T-helper 1 cell treated with Interleukin-12 subunit alpha and Interleukin-12 subunit beta and Interleukin-4 antibody, amounts not matched to agents 30 ng/mL and 1 ng/mL, for 36 hours (primary cell): ENCODE data around the gene KMT2A. TPM values are rescaled to one million over a fixed set of nuclear protein-coding genes. Genes with fewer than 3 reads are reported as not detected.
"Not testable (repeated sequence)": the region's sequence is repeated elsewhere in the genome, so short reads cannot be mapped to it uniquely, and the experiment has no call there.

Experiments used
- intact Hi-C: fragments of 100-400 bp; cut with micrococcal nuclease; formaldehyde crosslinking; loops from one replicate; pipeline ENCODE4 v1.15.1; 2024
- total RNA-seq: library from RNA; stranded (reverse); gene quantifications from 2 replicates; pipeline ENCODE4 v1.2.3, GENCODE V29; 2022

Gene KMT2A
- 148 and 158 TPM in 2 replicates for total RNA-seq

DNA sequence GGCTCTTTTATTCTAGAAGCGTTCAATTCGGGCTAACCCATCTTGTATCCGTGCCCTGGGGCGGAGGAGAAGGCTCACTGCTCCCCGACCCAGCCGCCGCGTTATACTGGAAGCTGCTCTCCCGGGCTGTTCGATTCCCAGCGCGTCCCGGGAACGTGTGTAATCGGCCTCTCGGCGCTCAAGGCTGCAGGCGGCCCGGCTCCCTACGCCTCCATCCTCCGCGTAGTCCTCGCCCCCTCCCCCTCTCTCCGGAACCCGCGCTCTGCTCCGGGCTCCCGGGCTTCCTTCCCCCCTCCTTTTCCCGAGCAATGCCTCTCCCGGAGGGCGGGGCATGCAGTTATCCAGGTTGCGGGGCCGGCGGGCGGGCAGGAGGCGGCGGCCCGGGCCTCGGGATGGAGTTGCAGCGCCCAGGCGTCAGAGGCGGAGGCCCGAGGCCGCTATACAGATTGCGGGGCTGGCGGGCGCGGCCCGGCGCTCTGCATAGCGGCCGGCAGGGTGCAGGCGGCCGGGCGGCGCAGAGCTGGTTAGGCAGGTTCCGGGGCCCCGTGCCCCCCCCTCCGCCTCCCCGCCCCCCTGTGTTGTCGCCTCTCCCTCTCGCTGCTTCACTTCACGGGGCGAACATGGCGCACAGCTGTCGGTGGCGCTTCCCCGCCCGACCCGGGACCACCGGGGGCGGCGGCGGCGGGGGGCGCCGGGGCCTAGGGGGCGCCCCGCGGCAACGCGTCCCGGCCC, at the start of gene KMT2A:
KMT2A (plus strand) TSS at position 600 of the 732 bp plus-strand sequence; CDS start at position 621, 21 bp downstream.
- intact Hi-C loops: loop anchor here (1.0 to 10.0 kb wide), 14 partner anchors 7 to 829 kb away; partner anchors contain the start of genes ATP5MG, BCL9L, CBL and CD3E

DNA sequence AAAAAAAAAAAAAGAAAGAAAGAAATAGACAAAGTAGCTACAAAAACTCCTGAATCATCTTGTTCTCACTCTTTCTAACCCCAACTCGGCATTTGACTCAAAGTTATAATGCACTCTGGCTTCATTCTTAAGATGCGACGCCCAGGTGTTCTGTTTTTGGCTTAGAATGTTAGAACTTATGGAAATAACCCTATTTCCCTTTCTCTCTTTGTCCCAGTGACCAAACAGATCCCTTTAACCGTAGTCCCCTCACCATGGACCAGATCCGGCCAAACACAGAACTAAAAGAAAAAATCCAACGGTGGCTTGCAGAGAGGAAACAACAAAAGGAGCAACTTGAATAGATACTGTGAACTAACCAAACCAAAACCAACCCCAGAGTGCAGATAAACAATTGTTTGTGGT, 40.2 kb upstream of the KMT2A start:
- intact Hi-C loops: loop anchor here (1.0 to 10.0 kb wide), 5 partner anchors 52 to 579 kb away; no protein-coding TSS in a partner anchor

DNA sequence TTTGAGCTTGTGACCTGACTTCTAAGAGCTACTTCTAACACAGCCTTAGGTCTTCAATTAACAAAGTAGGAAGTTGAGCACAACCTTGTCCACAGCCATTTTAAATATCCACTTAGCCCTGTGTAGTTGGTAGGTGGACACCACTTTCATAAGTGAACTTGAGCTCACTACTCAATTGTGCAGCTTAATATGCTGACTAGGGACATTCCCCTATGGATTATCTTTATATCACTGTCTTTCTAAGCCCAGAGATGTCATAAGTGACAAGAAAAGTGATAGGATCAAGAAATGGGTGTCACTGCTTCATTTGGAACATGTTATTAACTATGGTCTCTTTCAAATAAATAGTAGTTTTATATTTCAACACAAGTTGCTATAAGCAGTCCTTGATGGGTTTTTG, 38.8 kb upstream of the KMT2A start:
- intact Hi-C loops: loop anchor here (2.0 to 10.0 kb wide), 3 partner anchors 157 to 580 kb away; no protein-coding TSS in a partner anchor

DNA sequence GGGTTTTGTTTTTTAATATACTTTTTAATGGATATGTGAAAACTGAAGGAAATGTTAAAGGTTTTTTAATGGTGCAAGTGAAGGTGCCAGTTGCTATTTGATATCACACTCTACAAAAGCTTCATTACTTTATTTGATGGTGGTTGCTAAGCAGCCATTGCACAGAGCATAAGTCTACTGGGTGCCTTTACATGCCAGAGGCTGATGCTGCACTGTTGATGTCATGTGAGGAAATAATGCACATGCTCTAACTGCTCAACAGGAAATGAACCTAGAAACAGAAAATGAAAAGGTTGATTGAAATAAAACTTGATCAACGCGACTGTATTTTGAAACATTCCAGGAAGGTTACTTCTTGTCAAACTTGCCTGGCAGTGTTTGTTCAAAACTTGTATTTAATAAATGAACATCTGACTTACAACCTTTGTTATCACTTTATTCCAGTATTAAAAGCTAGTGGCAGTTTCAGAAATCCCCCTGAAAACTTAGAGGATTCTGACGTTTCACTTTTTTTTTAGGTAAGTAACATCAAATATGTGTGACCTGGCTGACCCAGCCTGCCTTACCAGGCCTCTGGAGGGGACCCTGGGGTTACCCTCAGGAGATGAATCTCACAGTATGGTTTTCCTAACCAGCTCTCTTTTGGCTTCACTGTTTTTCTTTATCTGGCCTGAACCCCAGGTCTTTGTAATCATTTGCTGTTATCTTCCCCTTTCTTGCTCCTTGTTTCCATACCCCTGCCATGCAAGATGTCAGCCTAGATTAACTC, 37.3 kb upstream of the KMT2A start:
- intact Hi-C loops: loop anchor here (1.0 to 10.0 kb wide), 5 partner anchors 173 to 582 kb away; partner anchors contain the start of genes ARCN1, DDX6 and JAML

DNA sequence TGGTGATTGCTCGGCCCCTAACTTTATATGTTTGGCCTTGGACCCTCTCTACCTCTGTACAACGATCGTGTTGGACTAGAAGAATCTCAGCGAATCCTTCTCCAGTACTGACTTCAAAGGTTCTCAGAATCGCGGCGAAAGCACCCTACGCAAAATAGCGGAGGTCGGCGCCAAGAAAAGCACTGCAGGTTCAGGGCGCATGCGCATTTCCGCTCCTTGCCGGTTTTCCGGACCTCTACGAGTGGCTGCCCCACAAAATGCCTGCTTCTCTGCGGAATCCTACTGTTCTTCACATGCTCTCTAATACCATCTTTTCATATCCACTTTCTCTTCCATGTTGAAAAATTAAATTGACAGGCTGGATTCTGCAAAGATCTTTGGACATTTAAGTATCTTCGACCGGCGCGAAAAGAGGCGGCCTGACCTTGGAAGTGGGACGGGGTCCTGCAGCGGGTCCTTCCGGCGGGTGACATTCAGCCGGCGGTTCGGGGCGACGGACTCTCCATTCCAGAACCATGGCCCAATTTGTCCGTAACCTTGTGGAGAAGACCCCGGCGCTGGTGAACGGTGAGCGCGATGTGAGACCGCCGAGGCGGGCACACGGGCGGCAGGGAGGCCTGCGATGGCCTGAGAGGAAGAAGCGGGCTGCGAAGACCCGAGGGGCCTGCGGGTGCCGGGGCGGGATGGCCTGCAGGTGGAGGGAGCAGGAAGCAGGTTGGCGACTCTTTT, 35.0 kb upstream of the KMT2A start, which contains the start of gene ATP5MG:
ATP5MG (plus strand) TSS at position 456 of the 729 bp plus-strand sequence; CDS start at position 516, 60 bp downstream.
- intact Hi-C loops: loop anchor here (1.0 to 2.0 kb wide), 7 partner anchors 14 to 130 kb away; partner anchors contain the start of genes TMEM25 and UBE4A

DNA sequence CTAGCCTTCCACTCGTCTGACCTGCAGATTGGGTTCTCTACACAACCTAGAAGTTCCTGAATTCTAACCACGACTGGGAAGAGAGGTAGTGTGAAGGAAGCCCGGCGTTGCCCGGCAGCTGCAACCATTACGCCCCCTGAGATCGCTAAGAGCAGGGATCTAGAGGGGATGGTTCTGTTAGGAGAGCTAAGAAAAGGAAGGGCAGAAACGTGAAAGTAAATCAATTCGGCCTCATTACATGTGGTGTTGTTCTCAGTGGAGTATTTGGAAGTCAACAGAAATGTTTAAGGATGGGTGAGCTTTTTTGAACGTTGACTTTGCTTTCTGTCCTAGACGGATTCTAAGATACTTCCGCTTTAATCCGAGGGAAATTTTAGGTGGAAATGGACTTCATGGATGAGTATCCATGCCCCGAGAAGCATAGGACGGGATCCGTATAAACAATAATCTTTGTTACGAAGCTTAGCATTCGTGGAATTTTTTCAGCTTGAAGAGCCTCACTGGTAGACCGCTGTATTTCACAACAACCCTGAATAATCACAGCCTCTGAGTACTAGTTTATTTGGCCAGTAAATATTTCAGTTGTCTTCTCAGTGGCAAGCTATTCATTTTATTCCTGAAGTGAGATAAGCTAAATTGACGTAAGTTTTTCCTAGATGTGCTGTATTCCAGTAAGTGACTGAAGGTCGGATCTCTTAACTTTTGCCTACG, 34.3 kb upstream of the KMT2A start:
- intact Hi-C loops: loop anchor here (1.0 to 2.0 kb wide), 7 partner anchors 13 to 129 kb away; partner anchors contain the start of genes TMEM25 and UBE4A

DNA sequence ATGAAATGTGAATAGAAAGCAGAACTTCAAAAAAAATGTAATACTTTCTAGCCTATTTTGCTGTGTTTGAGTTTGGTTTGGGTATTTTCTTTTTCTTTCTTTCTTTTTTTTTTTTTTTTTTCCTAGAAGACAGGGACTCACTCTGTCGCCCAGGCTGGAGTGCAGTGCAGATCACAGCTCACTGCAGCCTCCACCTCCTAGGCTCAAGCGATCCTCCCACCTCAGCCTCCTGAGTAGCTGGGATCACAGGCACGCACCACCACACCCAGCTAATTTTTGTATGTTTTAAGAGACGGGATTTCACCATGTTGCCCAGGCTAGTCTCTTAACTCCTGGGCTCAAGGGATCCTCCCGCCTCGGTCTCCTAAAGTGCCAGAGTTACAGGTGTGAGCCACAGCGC, 33.7 kb upstream of the KMT2A start:
- intact Hi-C loops: not testable (repeated sequence)

DNA sequence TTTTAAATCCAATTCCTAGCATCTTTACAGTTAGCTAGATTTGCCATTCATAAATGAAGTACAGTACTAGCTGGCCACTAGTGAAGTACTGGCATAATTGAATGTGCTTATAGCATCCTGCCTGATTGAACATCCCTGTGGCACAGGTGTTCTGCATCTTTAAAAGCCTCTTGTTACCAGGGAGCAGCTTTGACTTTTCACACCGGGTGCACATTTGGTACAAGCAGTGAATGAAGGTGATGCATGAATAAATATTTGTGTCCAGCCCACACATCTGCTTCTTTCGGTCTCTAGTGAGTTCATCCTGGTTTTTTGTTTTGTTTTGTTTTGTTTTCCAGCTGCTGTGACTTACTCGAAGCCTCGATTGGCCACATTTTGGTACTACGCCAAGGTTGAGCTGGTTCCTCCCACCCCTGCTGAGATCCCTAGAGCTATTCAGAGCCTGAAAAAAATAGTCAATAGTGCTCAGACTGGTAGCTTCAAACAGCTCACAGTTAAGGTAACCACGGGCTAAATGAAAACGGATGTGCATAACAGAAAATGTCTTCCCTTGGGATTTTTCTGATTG, 29.6 kb upstream of the KMT2A start:
- intact Hi-C loops: no loop called here

DNA sequence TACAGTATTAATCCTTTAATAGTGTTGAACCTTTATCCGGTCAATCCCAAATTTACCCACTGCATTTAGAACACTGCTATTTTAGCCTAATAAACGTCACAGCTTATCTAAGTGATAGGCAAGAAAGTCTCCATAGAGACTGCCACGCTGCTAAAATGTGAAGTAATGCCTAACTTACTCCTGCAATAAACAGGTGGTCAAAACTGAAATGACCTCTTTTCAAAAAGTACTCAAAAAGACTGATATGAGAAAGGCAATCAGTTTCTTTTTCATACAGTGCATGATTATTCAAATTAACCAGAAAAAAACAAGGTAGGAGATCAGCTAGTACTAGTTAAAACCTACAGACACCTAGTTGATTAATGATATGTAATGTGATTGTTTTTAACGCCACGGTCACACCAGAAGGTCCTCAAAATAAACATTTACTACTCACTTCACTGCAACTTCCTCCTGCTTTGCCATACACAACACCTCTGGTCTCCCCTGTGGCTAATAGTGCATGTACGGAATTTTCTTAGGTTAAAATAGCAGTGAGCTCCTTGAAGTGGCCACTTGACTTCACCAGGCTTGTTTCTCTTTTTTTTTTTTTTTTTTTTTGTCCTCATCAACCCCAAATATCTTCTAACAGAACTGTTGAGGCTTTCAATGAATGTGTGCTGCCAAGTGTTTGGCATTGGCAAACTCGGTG, 26.1 kb upstream of the KMT2A start:
- intact Hi-C loops: no loop called here

DNA sequence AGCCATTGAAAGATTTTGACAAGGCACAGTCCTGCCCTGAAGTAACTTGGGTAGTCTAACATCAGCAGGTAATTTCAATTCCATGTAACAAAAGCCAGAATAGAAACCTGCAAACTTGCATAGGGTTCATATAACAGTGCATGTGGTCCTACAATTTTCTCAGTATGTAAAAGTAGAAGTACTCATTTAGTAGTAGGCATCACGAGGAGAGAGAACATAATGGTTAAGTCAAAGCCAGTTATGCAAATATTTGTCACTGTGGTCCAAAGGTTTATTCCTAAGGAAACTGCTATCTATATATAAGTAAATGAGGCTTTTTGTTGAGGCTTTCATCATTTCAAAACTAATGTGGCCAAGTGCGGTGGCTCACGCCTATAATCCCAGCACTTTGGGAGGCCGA, 24.8 kb upstream of the KMT2A start:
- intact Hi-C loops: no loop called here

DNA sequence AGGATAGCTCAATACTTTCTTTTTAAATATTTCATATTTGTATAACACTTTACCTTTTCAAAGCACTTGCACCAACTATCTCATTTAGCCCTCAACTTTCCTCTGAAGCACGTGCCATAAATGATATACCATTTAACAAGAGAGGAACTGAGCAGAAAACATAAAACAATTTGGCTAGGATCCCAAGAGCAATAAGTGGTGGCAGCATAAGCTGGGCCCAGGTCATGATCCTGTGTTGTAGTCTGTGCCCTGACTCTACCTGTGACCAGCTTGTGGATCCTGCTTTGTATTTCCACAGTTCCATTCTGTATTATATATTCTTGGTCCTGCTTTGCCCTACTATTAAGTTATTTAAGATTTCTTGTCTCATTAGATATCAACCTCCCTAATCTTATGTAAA, 23.4 kb upstream of the KMT2A start:
- intact Hi-C loops: no loop called here

DNA sequence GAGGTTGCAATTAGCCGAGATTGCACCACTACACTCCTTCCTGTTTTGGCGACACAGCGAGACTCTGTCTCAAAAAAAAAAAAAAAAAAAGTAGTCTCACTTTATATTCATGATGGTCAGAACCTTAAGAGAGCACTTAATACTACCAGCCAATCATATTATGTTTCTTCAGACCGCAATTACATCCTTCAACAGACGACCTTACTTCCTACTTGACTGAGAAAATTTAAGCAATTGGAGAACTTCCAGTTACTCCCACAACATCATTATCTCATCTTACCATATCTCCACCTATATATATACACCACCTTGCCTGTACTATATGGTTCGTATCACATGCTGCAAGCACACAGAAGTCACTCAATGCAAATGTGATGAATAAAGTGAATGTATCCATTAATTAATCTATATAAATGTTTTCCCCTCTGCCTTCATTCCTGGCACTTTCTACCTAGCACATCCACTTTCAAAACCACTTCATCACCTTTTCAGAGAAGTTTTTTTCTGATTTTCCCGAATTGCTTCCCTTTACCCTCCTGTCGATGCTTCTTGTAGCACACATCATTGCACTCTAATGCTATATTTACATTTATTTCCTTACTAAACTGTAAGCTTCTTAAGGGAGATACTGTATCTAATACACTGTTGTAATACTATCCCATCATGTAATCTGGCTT, 21.1 kb upstream of the KMT2A start:
- intact Hi-C loops: loop anchor here (1.0 to 2.0 kb wide), 2 partner anchors 14 to 20 kb away; partner anchors contain the start of gene ATP5MG

DNA sequence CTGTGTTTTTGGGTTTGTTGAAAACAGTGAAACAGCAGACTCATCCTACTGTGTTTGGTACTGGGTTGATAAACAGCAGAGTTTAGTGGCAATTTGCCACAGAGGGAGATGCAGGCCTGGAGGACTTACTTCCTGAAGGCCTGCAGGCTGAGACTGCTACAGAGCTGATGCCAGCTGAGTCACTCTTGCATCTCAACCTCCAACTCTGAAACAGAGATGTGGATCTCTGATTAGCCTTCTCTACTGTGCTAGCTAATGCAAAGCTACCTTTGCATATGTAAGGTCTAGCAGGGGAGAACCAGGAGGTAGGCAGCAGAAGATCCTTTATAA, 20.6 kb upstream of the KMT2A start:
- intact Hi-C loops: loop anchor here (1.0 to 2.0 kb wide), 2 partner anchors 14 to 19 kb away; partner anchors contain the start of gene ATP5MG

DNA sequence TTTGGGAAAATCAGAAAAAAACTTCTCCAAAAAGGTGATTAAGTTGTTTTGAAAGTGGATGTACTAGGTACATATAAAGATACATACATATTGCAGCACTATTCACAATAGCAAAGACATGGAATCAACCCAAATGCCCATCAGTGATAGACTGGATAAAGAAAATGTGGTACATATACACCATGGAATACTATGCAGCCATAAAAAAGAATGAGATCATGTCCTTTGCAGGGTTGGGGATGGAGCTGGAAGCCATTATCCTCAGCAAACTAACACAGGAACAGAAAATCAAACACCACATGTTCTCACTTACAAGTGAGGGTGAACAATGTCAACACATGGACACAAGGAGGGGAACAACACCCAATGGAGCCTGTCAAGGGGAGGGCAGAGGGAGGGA, 19.4 kb upstream of the KMT2A start:
- intact Hi-C loops: not testable (repeated sequence)

DNA sequence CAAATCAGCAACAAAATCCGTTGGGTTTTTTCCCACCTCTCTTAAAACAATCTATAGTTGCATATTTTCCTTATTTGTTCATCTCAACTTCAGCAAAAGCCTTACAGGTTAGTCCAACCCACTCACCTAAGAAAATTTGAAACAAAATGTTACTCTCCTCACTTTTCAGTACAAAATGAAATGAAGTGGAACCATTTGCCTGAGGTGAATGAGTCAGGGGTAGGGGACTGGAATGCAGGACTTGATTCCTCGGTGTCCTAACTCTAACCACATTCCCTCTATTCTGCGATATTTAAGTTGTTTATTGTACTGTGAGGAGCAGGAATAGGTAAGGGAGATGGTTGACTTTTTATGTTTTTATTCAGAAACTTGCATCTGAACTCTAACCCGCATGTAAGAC, 18.5 kb upstream of the KMT2A start:
- intact Hi-C loops: no loop called here

DNA sequence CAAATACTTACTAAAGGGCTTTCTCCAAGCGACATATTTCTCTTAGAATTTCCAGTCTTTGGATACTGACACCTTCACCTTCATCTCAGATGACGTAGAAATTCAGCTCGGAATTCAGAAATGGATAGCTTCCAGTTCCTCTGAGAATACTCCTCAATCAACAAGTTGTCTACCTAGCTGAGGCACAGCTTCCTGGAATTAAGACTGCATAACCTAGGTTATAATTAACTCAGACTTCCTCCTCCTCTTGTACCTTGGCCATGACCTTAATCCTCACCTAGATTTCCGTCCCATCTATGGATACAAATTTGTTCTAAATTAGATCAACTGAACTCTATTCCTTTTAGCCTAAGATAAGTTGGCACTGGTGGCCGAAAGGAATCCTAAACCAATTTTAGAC, 17.5 kb upstream of the KMT2A start:
- intact Hi-C loops: no loop called here

DNA sequence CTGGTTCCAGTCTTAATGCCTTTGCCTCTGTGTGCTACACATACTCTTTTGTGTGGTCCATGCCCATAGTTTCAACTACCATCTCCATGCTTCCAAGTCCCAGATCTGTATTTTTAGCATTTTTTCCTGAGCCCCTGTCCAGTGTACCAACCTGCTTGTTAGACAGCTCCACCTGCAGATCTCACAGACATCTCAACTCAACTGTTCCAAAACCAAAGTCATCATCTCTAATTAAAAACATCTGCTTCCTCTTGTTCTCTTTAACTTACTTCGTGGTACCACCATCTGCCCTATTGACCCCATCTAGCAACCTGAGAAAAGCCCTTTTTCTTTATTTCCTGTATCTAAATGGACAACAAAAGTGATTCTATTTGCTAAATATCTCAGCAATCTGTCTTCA, 8.6 kb upstream of the KMT2A start:
- intact Hi-C loops: no loop called here

DNA sequence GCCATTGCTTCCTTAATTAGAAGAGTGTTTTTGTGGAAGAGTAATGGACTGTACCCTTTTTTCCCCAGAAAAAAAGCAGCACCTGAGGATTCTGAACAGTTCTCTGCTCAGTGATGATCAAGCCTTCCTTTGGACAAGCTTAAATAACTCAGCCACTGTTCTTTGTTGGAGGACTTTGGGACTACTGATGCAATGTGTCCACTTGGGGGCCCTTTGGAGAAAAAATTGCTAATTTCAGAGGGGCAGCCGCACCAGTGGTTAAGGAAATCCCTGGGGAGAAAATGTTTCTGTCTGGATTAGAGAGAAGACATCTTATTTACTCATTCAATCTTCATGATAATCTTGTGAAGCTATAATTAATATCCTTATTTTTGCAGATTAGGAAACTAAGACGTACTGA, 5.3 kb upstream of the KMT2A start:
- intact Hi-C loops: loop anchor here (10.0 kb wide), 2 partner anchors 444 to 834 kb away; no protein-coding TSS in a partner anchor

DNA sequence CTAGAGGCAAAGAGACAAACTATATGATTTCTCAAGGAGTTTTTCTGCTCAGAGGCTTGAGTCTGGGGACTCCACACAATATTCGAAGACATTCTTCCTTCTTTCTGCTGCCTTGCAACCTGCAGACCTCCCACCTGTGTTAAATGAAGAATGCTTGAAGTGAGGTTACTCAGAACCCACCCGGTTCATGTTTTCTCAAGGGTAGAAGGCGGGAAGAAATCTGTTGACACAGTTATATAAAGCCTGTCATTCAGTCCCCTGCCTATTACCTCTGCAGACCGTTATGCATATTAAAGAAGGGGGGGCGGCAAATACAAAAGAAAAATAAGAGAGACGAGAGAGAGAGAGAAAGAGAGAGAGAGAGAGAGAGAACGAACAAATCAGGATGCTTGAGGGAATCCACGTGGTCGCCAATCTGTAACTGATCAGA, 2.2 kb upstream of the KMT2A start:
- intact Hi-C loops: loop anchor here (2.0 to 10.0 kb wide), 5 partner anchors 19 to 831 kb away; partner anchors contain the start of genes ATP5MG and CD3E
